ENCODE data around the gene LYG1. TPM values are rescaled to one million over a fixed set of nuclear protein-coding genes. Genes with fewer than 3 reads are reported as not detected.
A peak's percentile ranks its signal among the peaks of the same experiment; 100 is the strongest.

LYG1 gene
- total and polyA plus RNA-seq, 2 of the 13 experiments (the other 11 are each of a cell fraction or from before 2014, with no cell fraction given), result 1.00 to 2.9 TPM

GRCh38 chr2:99336804-99337112 is 35.8 kb upstream of the LYG1 start (continued):
- TF ChIP-seq ZHX2 (IDR thresholded peaks at IDR 0.05; ENCODE audit: low read depth) (no peak), ZHX2 (CRISPR knock-in tag; IDR thresholded peaks at IDR 0.05; ENCODE audit: borderline replicate concordance) (0 out of 2 replicates have a peak, but pooled peaks have one; percentile 2), HMGXB4 (CRISPR knock-in tag; IDR thresholded peaks at IDR 0.05; ENCODE audit: borderline replicate concordance in 1 of 2, low read depth in 1 of 2) (peak in 1 of 2 experiments; percentile 14; a peak in 1 of 4 replicates), NR3C1 (CRISPR knock-in tag; IDR thresholded peaks at IDR 0.05) (no peak), SOX13 (IDR thresholded peaks at IDR 0.05) (no peak), SOX13 (CRISPR knock-in tag; conservative IDR thresholded peaks at IDR 0.05 in 1 of 2, IDR thresholded peaks at IDR 0.05 in 1 of 2) (0 out of 4 replicates have a peak, but pooled peaks of 1 of the 2 experiments have one; percentile 88), DBP (CRISPR knock-in tag; IDR thresholded peaks at IDR 0.05; ENCODE audit: not compliant biosample characterization) (no peak), ZNF30 (CRISPR knock-in tag; IDR thresholded peaks at IDR 0.05) (0 out of 2 replicates have a peak, but pooled peaks have one; percentile 41), SETDB1 (CRISPR knock-in tag; IDR thresholded peaks at IDR 0.05; ENCODE audit: borderline replicate concordance) (no peak), ZBTB8A (CRISPR knock-in tag; IDR thresholded peaks at IDR 0.05; ENCODE audit: borderline replicate concordance, low read depth) (no peak), TOPORS (CRISPR knock-in tag; IDR thresholded peaks at IDR 0.05) (no peak), ZNF414 (CRISPR knock-in tag; IDR thresholded peaks at IDR 0.05) (0 out of 2 replicates have a peak, but pooled peaks have one; percentile 83), CREB1 (IDR thresholded peaks at IDR 0.05) (no peak), CREB1 (CRISPR knock-in tag; IDR thresholded peaks at IDR 0.05) (peak; percentile 20; the same call in 1 of the 2 replicates), MATR3 (CRISPR knock-in tag; IDR thresholded peaks at IDR 0.05) (no peak), FLYWCH1 (CRISPR knock-in tag; IDR thresholded peaks at IDR 0.05) (0 out of 2 replicates have a peak, but pooled peaks have one; percentile 3)
